Measurements from ENCODE around the gene MAPK4.

DNA sequence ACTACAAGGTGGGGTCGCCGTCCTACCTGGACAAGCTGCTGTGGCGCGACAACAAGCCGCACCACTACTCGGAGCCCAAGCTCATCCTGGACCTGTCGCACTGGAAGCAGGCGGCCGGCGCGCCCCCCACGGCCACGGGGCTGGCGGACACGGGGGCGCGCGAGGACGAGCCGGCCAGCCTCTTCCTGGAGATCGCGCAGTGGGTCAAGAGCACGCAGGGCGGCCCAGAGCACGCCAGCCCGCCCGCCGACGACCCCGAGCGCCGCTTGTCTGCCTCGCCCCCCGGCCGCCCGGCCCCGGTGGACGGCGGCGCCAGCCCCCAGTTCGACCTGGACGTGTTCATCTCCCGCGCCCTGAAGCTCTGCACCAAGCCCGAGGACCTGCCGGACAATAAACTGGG lies 169.5 kb downstream of the MAPK4 start:
- no peak for TF ChIP-seq POLR2A (IDR thresholded peaks at IDR 0.05)
- TF ChIP-seq, protein P1, sequence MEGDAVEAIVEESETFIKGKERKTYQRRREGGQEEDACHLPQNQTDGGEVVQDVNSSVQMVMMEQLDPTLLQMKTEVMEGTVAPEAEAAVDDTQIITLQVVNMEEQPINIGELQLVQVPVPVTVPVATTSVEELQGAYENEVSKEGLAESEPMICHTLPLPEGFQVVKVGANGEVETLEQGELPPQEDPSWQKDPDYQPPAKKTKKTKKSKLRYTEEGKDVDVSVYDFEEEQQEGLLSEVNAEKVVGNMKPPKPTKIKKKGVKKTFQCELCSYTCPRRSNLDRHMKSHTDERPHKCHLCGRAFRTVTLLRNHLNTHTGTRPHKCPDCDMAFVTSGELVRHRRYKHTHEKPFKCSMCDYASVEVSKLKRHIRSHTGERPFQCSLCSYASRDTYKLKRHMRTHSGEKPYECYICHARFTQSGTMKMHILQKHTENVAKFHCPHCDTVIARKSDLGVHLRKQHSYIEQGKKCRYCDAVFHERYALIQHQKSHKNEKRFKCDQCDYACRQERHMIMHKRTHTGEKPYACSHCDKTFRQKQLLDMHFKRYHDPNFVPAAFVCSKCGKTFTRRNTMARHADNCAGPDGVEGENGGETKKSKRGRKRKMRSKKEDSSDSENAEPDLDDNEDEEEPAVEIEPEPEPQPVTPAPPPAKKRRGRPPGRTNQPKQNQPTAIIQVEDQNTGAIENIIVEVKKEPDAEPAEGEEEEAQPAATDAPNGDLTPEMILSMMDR (IDR thresholded peaks at IDR 0.05): no peak

All from sigmoid colon (tissue), 3 donors.